ENCODE measurements around the gene TMC1.

The TMC1 gene

DNA sequence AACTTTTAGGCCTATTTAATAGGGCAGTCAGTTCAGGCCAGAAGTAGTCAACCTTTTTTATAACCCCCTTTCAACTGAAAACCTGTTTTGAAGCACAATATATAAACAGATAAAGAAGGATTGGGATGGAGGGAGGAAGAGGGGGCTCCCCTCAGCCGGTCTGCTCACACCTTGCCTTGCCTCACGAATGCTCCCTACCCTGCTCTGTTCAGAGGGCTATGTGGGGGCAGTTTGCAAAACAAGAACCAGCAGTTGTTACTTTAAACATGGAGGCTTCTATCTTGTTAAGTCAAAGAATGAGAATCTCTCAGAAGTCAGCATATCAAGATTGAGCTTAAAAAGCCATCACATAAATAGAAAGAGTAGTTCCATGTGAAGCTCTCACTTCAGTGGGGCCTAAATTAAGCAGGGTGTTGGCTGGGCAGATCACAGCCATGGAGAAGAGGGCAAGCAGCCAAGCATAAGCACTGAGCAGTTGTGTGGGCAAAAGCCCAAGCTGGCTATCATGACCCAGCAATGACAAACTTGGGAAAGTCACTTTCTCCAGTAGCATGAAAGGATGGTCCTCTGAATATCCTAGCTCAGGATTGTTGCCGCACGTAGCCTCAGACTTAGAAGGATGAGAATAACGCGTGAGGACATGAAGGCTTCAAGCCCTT, 360.8 kb downstream of the TMC1 start:
- no peak for DNase-seq

DNA sequence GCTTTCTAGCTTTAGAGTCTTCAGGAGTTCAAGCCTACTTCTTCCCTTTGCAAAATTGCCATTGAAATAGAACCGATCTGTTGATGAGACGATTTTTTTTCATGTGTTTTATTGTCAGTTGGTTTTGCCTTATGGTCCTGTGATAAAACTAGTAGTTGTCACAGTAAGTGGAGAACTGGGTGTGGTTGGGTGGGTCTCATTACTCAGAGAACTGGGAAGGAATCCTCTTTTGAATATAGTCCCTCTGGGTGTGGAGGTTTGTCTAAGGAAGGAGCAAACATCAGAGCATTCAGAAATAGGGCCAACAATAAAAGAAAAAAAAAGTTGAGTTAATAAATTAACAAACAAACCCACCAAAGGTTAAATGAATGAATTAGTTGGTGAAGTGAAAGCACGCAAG, 362.5 kb downstream of the TMC1 start:
- no peak for DNase-seq

DNA sequence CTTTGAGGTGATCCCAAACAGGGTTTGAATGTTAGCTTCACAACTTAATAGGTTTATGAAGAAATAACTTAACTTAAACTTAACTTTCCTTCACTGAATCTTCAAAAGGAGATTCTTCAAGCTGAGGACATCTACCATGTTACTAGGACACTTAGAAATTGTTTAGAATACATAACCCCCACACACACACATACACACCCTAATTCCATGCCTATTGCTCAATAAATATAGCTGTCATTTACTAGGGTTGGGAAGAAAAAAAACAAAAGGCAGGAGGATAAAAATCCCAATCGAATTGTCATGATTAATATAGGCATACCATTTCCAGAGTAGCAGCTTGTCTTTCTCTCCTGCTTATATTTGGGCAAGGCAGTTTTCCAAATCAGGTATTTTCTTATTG, 363.1 kb downstream of the TMC1 start:
- no peak for DNase-seq
